Endodermal cell (in vitro differentiated cells): ENCODE data around the gene TMEM170B. TPM values are rescaled to one million over a fixed set of nuclear protein-coding genes. Genes with fewer than 3 reads are reported as not detected.

Experiments used
- DNase-seq: peaks from one replicate; pipeline ENCODE4 v3.0.0-alpha.2; 2017
- H3K27ac ChIP-seq: 2 replicates; pipeline ENCODE4 v1.5.1; 2013; ENCODE audit warnings: mild to moderate bottlenecking, low read depth, low read length, moderate library complexity
- H3K27me3 ChIP-seq: 2 replicates; pipeline ENCODE4 v1.6.1; 2013; ENCODE audit warnings: mild to moderate bottlenecking, low read length, moderate library complexity; ENCODE audit not compliant: insufficient read depth, control insufficient read depth, poor library complexity, severe bottlenecking
- H3K36me3 ChIP-seq: 2 replicates; pipeline ENCODE4 v1.7.0; 2013; ENCODE audit warnings: mild to moderate bottlenecking, low read length, moderate library complexity; ENCODE audit not compliant: control insufficient read depth, insufficient read depth
- H3K4me1 ChIP-seq: one replicate; pipeline ENCODE4 v1.7.0; 2013; ENCODE audit warnings: low read length; ENCODE audit not compliant: control insufficient read depth, insufficient read depth
- H3K4me3 ChIP-seq: 2 replicates; pipeline ENCODE4 v1.5.1; 2013; ENCODE audit warnings: mild to moderate bottlenecking, low read length, moderate library complexity
- H3K9ac ChIP-seq: 2 replicates; pipeline ENCODE4 v1.6.1; 2013; ENCODE audit warnings: mild to moderate bottlenecking, low read length, moderate library complexity; ENCODE audit not compliant: poor library complexity, severe bottlenecking; ENCODE audit errors: extremely low read depth
- H3K9me3 ChIP-seq: 2 replicates; pipeline ENCODE4 v1.6.1; 2013; ENCODE audit warnings: mild to moderate bottlenecking, low read length, moderate library complexity; ENCODE audit not compliant: control insufficient read depth
- H3K27ac Mint-ChIP-seq: 2 replicates; pipeline ENCODE4 v1.8.0; 2020; ENCODE audit warnings: mixed read lengths
- H3K27me3 Mint-ChIP-seq: 2 replicates; pipeline ENCODE4 v1.8.0; 2021; ENCODE audit warnings: mild to moderate bottlenecking, mixed read lengths; ENCODE audit not compliant: insufficient read depth
- H3K36me3 Mint-ChIP-seq: 2 replicates; pipeline ENCODE4 v1.8.0; 2020; ENCODE audit warnings: low read depth, mixed read lengths
- H3K4me1 Mint-ChIP-seq: 2 replicates; pipeline ENCODE4 v1.8.0; 2020; ENCODE audit warnings: mixed read lengths
- H3K4me3 Mint-ChIP-seq: 2 replicates; pipeline ENCODE4 v1.8.0; 2020; ENCODE audit warnings: mild to moderate bottlenecking, moderate library complexity, mixed read lengths
- H3K9me3 Mint-ChIP-seq: 2 replicates; pipeline ENCODE4 v1.8.0; 2020; ENCODE audit warnings: mild to moderate bottlenecking, mixed read lengths
- WGBS, 2 experiments: methylation state at CpG; one replicate each; pipeline versions ENCODE4 v1.1.5 to v1.1.7; 2013; ENCODE audit warnings: missing lambda C conversion rate in 2 of 2, mixed read lengths in 1 of 2; ENCODE audit not compliant: insufficient coverage in 1 of 2, insufficient read length in 1 of 2; 5-methylcytosine and 5-hydroxymethylcytosine counted together
- total RNA-seq, 2 donors: library from RNA; stranded (reverse); fragmentation: NEBNext Ultra II Directional in 1 of 2; extraction: Animal tissue kit (Norgen Biotek cat#: 25700) in 1 of 2; gene quantifications; 2 replicates in 1 of 2; 3 replicates in 1 of 2; pipeline ENCODE4 v1.2.1, GENCODE V29; 2021
- TF ChIP-seq, protein P1 (sequence below): fragments of 200-600 bp; sonication (generic); conservative IDR thresholded peaks from 2 replicates; pipeline ENCODE4 v1.5.0; 2021; ENCODE audit warnings: antibody characterized with exemption, mild to moderate bottlenecking

Gene TMEM170B
- total RNA-seq, 2 donors from 2014 or later = 2.3 to 5.3 TPM

DNA sequence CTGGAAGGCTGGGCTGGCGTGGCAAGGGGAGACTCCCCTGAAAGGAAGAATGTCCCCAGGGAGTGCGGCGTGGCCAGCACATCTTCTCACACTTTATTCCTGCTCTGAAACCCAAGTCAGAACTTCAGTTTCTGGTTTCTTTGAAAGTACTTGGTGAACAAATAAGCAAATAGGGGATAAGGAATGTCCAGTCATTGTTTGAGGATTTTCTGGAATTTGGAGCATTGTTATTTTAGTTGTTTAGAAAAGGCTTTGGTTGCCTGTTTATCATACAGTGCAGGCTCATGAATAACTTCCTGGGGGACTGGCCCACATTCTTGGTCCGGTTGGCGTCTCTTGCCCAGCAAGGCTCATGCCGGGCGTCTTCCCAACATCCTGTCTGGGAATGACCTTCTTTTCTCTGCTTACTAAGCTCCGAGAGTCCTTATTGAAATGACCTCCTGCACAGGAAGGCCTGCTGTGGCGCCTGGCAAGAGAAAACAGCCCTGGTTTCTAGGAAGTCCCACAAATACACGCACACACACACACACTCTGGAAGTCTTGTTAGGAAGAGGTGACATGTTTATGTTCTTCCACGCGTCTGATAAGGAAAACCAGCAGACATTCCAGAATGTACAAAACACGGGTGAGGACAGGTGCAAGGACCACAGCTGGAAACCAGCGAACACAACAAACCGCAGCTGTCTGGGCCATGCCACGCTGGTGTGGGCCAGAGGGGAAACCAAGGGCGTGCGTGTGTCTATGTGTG is 71.9 kb downstream of the TMEM170B start:
- DNase-seq = no peak
- H3K36me3 Mint-ChIP-seq = no peaks in the 10 kb centered on the region
- no peak overlapping the region for H3K4me3 Mint-ChIP-seq
- Histone ChIP-seq H3K27ac (peak overlapping the region; percentile 53), H3K4me3 (no peak overlapping the region), H3K9ac (no peak overlapping the region), H3K4me1 (peaks cover 25% of the 10 kb centered on the region), H3K9me3 (no peaks in the 10 kb centered on the region), H3K27me3 (no peaks in the 10 kb centered on the region), H3K36me3 (no peaks in the 10 kb centered on the region)
- H3K4me1 Mint-ChIP-seq = peaks cover 31% of the 10 kb centered on the region
- H3K27ac Mint-ChIP-seq = peak overlapping the region; percentile 42
- no peaks in the 10 kb centered on the region for H3K27me3 Mint-ChIP-seq
- TF ChIP-seq, protein P1, sequence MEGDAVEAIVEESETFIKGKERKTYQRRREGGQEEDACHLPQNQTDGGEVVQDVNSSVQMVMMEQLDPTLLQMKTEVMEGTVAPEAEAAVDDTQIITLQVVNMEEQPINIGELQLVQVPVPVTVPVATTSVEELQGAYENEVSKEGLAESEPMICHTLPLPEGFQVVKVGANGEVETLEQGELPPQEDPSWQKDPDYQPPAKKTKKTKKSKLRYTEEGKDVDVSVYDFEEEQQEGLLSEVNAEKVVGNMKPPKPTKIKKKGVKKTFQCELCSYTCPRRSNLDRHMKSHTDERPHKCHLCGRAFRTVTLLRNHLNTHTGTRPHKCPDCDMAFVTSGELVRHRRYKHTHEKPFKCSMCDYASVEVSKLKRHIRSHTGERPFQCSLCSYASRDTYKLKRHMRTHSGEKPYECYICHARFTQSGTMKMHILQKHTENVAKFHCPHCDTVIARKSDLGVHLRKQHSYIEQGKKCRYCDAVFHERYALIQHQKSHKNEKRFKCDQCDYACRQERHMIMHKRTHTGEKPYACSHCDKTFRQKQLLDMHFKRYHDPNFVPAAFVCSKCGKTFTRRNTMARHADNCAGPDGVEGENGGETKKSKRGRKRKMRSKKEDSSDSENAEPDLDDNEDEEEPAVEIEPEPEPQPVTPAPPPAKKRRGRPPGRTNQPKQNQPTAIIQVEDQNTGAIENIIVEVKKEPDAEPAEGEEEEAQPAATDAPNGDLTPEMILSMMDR = no peak
- 84 to 92% methylated on average over 9 to 18 of the region's 18 CpGs for WGBS, 2 experiments
- no peaks in the 10 kb centered on the region for H3K9me3 Mint-ChIP-seq

DNA sequence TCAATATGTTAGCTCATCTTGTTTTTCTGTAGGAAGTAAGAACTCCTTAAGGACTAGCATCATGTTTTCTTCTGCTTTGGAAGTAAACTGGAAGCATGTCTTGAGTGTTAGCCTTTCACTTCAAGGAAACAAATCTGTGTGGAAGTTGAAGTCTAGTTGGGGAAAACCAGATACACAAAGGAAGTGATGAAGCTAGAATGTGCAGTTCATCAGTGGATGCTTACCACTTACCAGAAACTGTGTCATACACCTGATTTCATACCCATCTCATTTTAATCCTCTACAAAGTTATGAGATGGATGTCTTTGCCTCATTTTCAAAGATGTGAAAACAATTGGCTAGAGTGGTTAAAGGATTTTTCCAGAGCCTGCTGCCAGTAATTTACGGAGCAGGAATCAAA is 75.8 kb downstream of the TMEM170B start:
- Mint-ChIP-seq H3K27me3 (no peaks in the 10 kb centered on the region), H3K36me3 (no peaks in the 10 kb centered on the region), H3K27ac (no peak overlapping the region), H3K9me3 (no peaks in the 10 kb centered on the region), H3K4me1 (peaks cover 7% of the 10 kb centered on the region), H3K4me3 (no peak overlapping the region)
- Histone ChIP-seq H3K36me3 (no peaks in the 10 kb centered on the region), H3K4me1 (peaks cover 6% of the 10 kb centered on the region), H3K9ac (no peak overlapping the region), H3K4me3 (no peak overlapping the region), H3K27me3 (no peaks in the 10 kb centered on the region), H3K9me3 (no peaks in the 10 kb centered on the region), H3K27ac (no peak overlapping the region)
- TF ChIP-seq, protein P1 = no peak
- DNase-seq = no peak
- WGBS, 2 experiments = 80% methylated on average over 1 of the region's 1 CpG; no CpG with 5 or more reads in 1 of the 2 experiments

DNA sequence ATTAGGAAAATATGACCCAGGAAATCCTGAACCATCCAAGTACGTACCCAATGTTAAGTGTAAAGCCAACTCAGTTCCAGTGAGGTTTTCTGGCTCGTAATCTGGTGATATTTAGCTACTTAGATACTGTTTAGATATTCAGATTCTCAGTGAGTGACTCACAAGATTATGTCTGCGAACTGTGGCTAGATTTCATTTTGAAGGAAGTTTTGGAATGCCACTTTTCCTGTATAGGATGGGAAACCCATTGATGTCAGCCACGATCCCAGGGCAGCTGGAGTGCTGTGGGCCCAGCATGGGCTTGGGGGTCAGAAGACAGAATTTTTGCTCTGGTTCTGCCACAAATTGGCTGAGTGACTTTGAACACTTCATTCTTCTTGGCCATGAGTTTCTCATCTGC is 76.3 kb downstream of the TMEM170B start:
- WGBS, 2 experiments = 93 to 95% methylated on average over 4 of the region's 4 CpGs

More for the DNA sequence above, 76.3 kb downstream of the TMEM170B start:
- DNase-seq = no peak
- H3K9me3 Mint-ChIP-seq = no peaks in the 10 kb centered on the region
- Histone ChIP-seq H3K4me1 (peaks cover 6% of the 10 kb centered on the region), H3K9ac (no peak overlapping the region), H3K36me3 (no peaks in the 10 kb centered on the region), H3K9me3 (no peaks in the 10 kb centered on the region), H3K27ac (no peak overlapping the region), H3K27me3 (no peaks in the 10 kb centered on the region), H3K4me3 (no peak overlapping the region)
- H3K27me3 Mint-ChIP-seq = no peaks in the 10 kb centered on the region
- H3K36me3 Mint-ChIP-seq = no peaks in the 10 kb centered on the region
- H3K4me1 Mint-ChIP-seq = peaks cover 7% of the 10 kb centered on the region
- H3K4me3 Mint-ChIP-seq = no peak overlapping the region
- TF ChIP-seq, protein P1 = no peak
- H3K27ac Mint-ChIP-seq = no peak overlapping the region
